ENCODE measurements around the gene ZNF831.

ZNF831 gene

DNA sequence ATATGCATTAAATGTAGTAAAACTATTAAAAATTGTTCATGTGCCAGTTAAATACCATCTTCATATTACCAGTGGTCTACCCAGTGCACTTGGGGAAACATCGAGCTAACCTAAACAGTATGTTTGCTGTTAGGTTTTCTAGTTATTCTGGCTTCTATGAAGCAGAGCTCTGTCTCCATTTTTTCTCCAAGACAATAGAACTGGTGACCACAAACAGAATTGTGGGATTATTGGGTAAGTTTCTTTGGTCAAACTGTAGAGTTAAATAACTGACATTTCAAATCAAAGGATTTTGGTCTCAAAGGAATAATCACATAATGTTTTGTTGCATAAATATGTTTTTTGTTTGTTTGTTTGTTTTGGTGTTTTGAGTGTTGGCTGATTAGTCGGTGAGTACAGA, 96.3 kb downstream of the ZNF831 start:
- no peak overlapping the region for H3K4me3 ChIP-seq (ENCODE audit: low read length)

DNA sequence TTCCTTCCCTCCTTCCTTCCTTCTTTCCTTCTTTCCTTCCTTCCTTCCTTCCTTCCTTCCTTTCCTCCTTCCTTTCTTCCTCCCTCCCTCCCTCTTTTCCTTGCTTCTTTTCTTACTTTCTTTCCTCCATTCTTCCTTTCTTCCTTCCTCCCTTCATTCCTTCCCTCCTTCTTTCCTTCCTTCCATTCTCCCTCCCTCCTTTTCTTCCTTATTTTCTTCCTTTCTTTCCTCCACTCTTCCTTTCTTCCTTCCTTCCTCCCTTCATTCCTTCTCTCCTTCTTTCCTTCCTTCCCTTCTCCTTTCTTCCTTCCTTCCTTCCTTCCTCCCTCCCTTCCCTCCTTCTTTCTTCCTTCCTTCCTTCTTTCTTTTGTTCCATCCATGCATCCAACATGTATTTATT, 101.7 kb downstream of the ZNF831 start:
- H3K4me3 ChIP-seq (ENCODE audit: low read length): no peak overlapping the region
- no peaks in the 10 kb centered on the region for H3K4me1 ChIP-seq (ENCODE audit: control insufficient read depth, insufficient read depth, low read length)
- peaks cover 4% of the 10 kb centered on the region for H3K27me3 ChIP-seq (ENCODE audit: control insufficient read depth, insufficient read depth, low read length)
- H3K9ac ChIP-seq (ENCODE audit: low read length): no peak overlapping the region
- no peaks in the 10 kb centered on the region for H3K9me3 ChIP-seq (ENCODE audit: control insufficient read depth, low read length)
- H3K36me3 ChIP-seq (ENCODE audit: control insufficient read depth, insufficient read depth, low read length): no peaks in the 10 kb centered on the region

More for the DNA sequence above, 96.3 kb downstream of the ZNF831 start:
- no peaks in the 10 kb centered on the region for H3K9me3 ChIP-seq (ENCODE audit: control insufficient read depth, low read length)
- H3K36me3 ChIP-seq (ENCODE audit: control insufficient read depth, insufficient read depth, low read length): no peaks in the 10 kb centered on the region
- peaks cover 4% of the 10 kb centered on the region for H3K27me3 ChIP-seq (ENCODE audit: control insufficient read depth, insufficient read depth, low read length)
- no peaks in the 10 kb centered on the region for H3K4me1 ChIP-seq (ENCODE audit: control insufficient read depth, insufficient read depth, low read length)
- no peak overlapping the region for H3K9ac ChIP-seq (ENCODE audit: low read length)

DNA sequence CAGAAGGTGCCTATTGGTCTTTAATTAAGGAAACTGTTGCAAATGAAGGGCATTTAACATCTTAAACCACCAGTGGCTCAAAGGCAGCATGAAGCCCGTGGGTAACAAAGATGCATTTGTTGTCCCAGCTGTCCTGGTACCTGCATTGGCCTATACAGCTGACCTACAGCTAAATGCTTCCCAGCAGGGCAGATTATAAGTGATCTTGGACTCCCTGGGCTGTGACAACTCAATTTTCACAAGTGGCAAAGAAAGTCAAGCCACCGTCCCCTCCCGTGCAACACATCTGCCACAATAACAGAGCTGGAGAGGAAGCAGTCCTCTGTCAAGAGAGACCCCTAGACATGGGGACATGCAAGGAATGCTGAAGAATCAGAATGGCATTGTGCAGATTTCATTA, 105.2 kb downstream of the ZNF831 start:
- no peaks in the 10 kb centered on the region for H3K9me3 ChIP-seq (ENCODE audit: control insufficient read depth, low read length)
- H3K36me3 ChIP-seq (ENCODE audit: control insufficient read depth, insufficient read depth, low read length): no peaks in the 10 kb centered on the region
- H3K9ac ChIP-seq (ENCODE audit: low read length): no peak overlapping the region
- no peak overlapping the region for H3K4me3 ChIP-seq (ENCODE audit: low read length)
- H3K4me1 ChIP-seq (ENCODE audit: control insufficient read depth, insufficient read depth, low read length): no peaks in the 10 kb centered on the region
- H3K27me3 ChIP-seq (ENCODE audit: control insufficient read depth, insufficient read depth, low read length): peaks cover 7% of the 10 kb centered on the region

DNA sequence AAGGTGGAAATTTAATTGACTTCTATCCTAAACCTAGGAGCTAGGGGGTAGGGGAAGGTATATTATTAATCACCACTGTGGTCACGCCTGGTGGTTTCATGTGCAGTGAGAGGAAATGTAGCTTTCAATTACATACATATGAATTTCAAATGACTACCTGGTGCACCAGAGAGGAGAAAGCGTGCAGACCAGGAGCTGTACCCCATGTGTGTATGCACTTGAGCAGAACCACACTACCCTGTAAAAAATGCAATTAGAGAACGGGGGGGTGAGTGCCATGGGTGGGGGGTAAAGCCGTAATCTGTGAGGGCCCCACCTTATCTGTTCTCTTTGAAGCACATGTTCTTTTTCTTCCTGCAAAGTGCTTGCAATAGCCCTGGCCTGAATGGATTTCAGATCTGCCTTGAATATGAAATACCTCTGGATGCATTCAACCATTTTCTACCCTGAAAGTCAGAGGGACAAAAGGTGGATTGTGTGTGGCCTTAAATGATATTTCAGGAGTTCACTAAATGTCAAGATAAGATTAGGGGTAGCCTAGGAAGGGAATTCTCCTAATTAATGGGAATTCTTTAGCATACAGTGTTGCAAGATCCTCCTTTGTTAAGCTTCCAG, 105.9 kb downstream of the ZNF831 start:
- Histone ChIP-seq H3K4me1 (ENCODE audit: control insufficient read depth, insufficient read depth, low read length) (no peaks in the 10 kb centered on the region), H3K36me3 (ENCODE audit: control insufficient read depth, insufficient read depth, low read length) (no peaks in the 10 kb centered on the region), H3K9ac (ENCODE audit: low read length) (no peak overlapping the region), H3K27me3 (ENCODE audit: control insufficient read depth, insufficient read depth, low read length) (peaks cover 13% of the 10 kb centered on the region), H3K9me3 (ENCODE audit: control insufficient read depth, low read length) (no peaks in the 10 kb centered on the region), H3K4me3 (ENCODE audit: low read length) (no peak overlapping the region)

DNA sequence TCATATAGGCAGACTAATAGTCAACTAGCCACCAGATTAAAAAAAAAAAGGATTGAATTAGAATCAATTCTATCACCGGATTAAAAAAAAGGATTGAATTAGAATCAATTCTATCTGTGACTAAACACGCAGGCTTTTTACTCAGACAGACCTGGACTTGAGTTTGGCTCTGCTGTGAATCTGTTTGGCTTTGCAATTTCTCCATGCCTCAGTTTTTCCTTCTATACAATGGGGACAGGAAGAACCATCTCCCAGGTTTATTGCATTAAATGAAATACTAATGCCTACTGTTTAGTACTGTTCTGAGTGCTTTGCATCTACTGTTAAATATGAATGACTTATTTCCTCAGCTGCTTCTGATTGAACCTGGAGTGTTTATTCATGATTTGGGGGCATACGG, 106.8 kb downstream of the ZNF831 start:
- Histone ChIP-seq H3K4me3 (ENCODE audit: low read length) (no peak overlapping the region), H3K4me1 (ENCODE audit: control insufficient read depth, insufficient read depth, low read length) (no peaks in the 10 kb centered on the region), H3K9me3 (ENCODE audit: control insufficient read depth, low read length) (no peaks in the 10 kb centered on the region), H3K9ac (ENCODE audit: low read length) (no peak overlapping the region), H3K36me3 (ENCODE audit: control insufficient read depth, insufficient read depth, low read length) (no peaks in the 10 kb centered on the region), H3K27me3 (ENCODE audit: control insufficient read depth, insufficient read depth, low read length) (peaks cover 13% of the 10 kb centered on the region)

DNA sequence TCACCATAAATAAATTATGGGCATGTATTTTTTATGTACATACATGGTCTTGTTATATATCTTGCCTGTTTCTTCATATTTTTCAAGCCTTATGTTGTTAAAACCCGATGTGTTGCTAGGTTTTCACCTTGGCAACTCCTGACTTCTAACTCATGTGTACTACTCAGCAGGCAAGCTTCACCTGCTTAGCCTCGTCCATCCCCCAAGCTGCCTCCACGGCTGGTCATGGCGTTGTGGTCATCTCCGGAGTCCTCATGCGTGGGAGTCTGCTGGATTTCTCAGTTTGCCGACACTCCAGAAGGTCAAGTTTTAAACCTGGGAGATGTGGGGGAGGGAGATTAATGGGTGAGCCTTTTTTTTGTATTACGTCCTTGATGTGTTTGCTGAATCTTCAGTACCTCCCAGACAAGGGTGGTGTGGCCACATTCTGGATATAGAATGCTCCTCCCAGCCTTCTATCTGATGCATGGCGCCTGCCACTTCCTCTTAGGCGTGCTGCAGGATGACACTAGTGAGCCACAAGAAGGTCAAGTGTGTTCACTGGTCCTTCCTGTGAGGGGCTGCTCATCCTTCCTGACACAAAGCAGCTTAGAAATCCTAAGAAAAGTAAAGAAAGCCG, 110.2 kb downstream of the ZNF831 start:
- Histone ChIP-seq H3K9ac (ENCODE audit: low read length) (no peak overlapping the region), H3K9me3 (ENCODE audit: control insufficient read depth, low read length) (no peaks in the 10 kb centered on the region), H3K27me3 (ENCODE audit: control insufficient read depth, insufficient read depth, low read length) (peaks cover 8% of the 10 kb centered on the region), H3K4me1 (ENCODE audit: control insufficient read depth, insufficient read depth, low read length) (no peaks in the 10 kb centered on the region), H3K36me3 (ENCODE audit: control insufficient read depth, insufficient read depth, low read length) (no peaks in the 10 kb centered on the region), H3K4me3 (ENCODE audit: low read length) (no peak overlapping the region)

DNA sequence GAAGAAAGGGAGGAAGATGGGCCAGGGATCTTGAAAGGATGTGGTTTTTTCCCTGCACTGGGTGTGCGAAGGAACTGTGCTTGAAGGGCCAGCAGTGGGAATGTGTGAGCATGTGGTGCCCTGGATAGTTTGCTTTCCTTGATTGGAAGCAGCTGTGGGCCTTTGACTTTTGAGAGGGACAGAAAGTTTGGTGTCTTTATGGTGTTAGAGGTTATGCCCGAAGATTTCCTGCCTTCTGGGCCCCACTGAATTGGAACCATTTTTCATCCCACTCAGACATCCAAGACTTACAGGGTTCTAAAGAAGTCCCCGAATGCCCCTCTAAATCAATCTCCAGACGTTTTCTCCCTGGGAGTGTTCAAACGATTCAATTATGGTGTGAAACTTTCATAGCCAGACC, 113.3 kb downstream of the ZNF831 start:
- Histone ChIP-seq H3K36me3 (ENCODE audit: control insufficient read depth, insufficient read depth, low read length) (no peaks in the 10 kb centered on the region), H3K4me3 (ENCODE audit: low read length) (no peak overlapping the region), H3K4me1 (ENCODE audit: control insufficient read depth, insufficient read depth, low read length) (no peaks in the 10 kb centered on the region), H3K9me3 (ENCODE audit: control insufficient read depth, low read length) (no peaks in the 10 kb centered on the region), H3K9ac (ENCODE audit: low read length) (no peak overlapping the region), H3K27me3 (ENCODE audit: control insufficient read depth, insufficient read depth, low read length) (peaks cover 8% of the 10 kb centered on the region)

DNA sequence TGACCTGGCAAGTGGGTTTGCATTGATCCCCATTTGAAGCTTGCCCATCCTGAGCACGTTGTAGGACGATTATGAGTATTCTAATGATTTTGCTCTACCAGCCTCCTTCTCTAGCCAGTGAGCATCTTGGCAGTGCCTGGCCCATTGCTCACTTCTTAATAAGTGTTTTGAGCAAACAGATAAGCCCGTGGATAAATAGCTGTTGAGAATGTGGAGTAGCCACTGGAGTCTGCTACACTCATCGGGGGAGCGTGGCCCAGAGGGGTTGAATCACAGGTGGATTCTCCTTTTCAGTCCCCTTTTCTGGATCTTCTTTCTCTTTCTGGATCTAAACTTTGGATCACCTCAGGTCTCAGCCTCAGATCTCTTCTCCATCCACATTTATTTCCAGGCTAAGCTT, 120.8 kb downstream of the ZNF831 start:
- Histone ChIP-seq H3K4me3 (ENCODE audit: low read length) (no peak overlapping the region), H3K9ac (ENCODE audit: low read length) (no peak overlapping the region), H3K36me3 (ENCODE audit: control insufficient read depth, insufficient read depth, low read length) (no peaks in the 10 kb centered on the region), H3K27me3 (ENCODE audit: control insufficient read depth, insufficient read depth, low read length) (no peaks in the 10 kb centered on the region), H3K9me3 (ENCODE audit: control insufficient read depth, low read length) (no peaks in the 10 kb centered on the region), H3K4me1 (ENCODE audit: control insufficient read depth, insufficient read depth, low read length) (no peaks in the 10 kb centered on the region)

DNA sequence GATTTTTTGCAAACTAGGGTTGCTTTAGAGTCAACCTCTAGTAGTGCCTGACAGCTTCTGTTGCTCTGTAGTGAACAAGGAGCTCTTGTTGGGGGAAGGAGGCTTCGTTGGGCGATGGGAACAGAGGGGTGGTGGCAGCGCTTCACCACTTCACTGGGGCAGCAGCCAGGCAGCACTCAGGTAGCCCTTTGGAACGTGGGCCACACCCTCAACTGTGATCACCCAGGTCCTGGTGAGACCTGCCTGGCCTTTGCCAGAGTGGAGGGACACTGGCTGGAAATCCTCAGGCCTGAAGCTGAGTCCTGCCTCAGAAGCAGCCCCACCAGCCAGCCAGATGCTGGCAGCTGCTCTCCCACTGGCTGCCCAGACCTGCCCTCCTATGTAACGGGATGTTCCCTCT, 126.4 kb downstream of the ZNF831 start:
- H3K36me3 ChIP-seq (ENCODE audit: control insufficient read depth, insufficient read depth, low read length): no peaks in the 10 kb centered on the region

DNA sequence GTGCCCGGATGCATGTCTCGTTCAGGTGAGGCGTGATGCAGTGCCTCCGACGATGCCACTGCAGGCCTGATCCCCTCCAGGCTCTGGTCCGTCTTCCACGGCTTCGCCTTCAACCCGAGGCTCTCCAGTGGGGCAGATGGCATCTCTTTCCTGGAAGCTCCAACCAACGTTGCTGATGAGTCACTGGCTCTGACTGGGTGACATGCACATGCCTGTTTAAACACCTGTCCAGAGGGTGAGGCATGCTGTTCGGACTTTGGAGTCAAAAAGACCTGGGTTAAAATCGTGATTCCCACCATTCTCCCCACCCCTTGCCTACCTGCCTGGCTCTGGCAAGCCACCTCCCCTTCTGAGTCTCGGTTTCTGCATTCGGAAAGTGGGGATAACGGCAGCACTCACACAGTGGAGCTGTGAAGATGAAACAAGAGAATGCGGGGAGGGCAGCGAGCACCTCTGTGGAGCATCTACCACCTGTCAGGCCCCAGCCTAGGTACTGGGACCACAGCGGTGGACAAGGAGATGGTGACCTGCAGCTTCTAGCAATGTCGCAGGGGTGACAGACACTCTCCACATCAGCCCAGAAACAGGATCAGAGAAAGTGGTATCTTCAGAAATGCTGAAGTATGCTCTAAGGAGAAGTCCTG, 128.2 kb downstream of the ZNF831 start:
- peaks cover 5% of the 10 kb centered on the region for H3K4me1 ChIP-seq (ENCODE audit: control insufficient read depth, insufficient read depth, low read length)
- no peaks in the 10 kb centered on the region for H3K9me3 ChIP-seq (ENCODE audit: control insufficient read depth, low read length)
- H3K27me3 ChIP-seq (ENCODE audit: control insufficient read depth, insufficient read depth, low read length): no peaks in the 10 kb centered on the region
- H3K36me3 ChIP-seq (ENCODE audit: control insufficient read depth, insufficient read depth, low read length): no peaks in the 10 kb centered on the region
- no peak overlapping the region for H3K4me3 ChIP-seq (ENCODE audit: low read length)
- H3K9ac ChIP-seq (ENCODE audit: low read length): no peak overlapping the region

More for the DNA sequence above, 126.4 kb downstream of the ZNF831 start:
- Histone ChIP-seq H3K9ac (ENCODE audit: low read length) (no peak overlapping the region), H3K27me3 (ENCODE audit: control insufficient read depth, insufficient read depth, low read length) (no peaks in the 10 kb centered on the region), H3K4me3 (ENCODE audit: low read length) (no peak overlapping the region), H3K4me1 (ENCODE audit: control insufficient read depth, insufficient read depth, low read length) (peaks cover 5% of the 10 kb centered on the region), H3K9me3 (ENCODE audit: control insufficient read depth, low read length) (no peaks in the 10 kb centered on the region)

DNA sequence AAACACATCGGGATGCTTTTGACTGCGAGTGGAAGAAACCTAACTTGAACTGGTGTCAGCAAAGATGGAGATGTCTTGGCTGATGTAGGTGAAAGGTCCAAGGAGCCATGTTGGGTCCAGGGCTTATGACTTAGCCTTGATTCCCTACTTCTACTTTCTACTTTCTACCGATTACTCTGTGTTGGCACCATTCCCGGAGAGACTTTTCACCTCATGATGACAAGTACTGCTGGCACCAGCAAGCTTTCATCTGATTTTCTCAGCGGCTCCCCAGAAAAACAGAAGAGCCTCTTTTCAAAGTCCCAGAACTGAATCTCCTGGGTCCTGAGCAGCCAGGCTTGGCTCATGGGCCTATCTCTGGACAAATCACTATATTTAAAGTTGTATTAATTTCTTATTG, 131.9 kb downstream of the ZNF831 start:
- Histone ChIP-seq H3K4me3 (ENCODE audit: low read length) (no peak overlapping the region), H3K9ac (ENCODE audit: low read length) (no peak overlapping the region), H3K36me3 (ENCODE audit: control insufficient read depth, insufficient read depth, low read length) (no peaks in the 10 kb centered on the region), H3K4me1 (ENCODE audit: control insufficient read depth, insufficient read depth, low read length) (peaks cover 8% of the 10 kb centered on the region), H3K9me3 (ENCODE audit: control insufficient read depth, low read length) (no peaks in the 10 kb centered on the region), H3K27me3 (ENCODE audit: control insufficient read depth, insufficient read depth, low read length) (peaks cover 6% of the 10 kb centered on the region)

DNA sequence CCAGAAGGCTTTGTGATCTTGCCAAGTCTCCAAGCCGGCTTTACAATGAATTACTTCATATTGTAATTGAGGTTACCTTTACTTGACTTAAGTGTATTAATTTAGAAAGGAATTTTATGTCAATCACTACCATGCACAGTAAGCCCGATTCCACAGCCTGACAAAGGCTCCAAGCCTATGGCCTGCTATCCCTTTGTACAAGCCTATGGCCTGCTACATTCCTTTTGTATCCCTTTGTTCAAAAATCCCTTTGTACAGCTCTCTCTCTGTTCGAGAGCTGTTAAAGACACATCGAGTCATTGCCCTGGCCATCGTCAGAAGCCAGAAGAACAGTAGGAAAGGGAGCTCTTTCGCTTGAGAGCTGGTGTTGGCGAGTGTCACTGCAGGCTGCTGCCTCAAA, 134.1 kb downstream of the ZNF831 start:
- Histone ChIP-seq H3K36me3 (ENCODE audit: control insufficient read depth, insufficient read depth, low read length) (no peaks in the 10 kb centered on the region), H3K4me3 (ENCODE audit: low read length) (no peak overlapping the region), H3K9me3 (ENCODE audit: control insufficient read depth, low read length) (no peaks in the 10 kb centered on the region), H3K9ac (ENCODE audit: low read length) (no peak overlapping the region), H3K4me1 (ENCODE audit: control insufficient read depth, insufficient read depth, low read length) (peaks cover 16% of the 10 kb centered on the region), H3K27me3 (ENCODE audit: control insufficient read depth, insufficient read depth, low read length) (peaks cover 21% of the 10 kb centered on the region)
